ENCODE data around the gene PODNL1.

DNA sequence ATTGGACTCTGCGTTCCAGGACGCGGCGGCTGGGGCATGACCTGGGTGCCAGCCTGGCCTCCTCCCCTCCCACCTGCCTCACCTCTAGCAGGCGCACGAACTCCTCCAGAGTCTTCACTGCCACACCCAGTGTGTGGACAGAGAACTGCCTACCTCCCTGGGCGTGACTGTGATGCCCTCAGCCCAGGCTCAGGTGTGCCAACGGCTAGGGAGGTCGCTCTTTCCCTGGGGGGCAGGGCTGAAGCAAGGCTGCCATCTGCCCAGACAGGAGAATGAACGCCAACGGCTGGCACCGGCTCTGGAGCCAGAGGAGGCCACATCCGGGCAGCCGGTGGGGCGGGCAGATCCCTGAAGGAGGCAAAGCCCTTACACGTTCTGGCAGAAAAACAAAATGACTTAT lies 49.9 kb downstream of the PODNL1 start:
- TF ChIP-seq ATF3 (CRISPR knock-in tag; conservative IDR thresholded peaks at IDR 0.05) (no peak), CTCF (IDR thresholded peaks at IDR 0.05) (no peak), ZNF416 (CRISPR knock-in tag; IDR thresholded peaks at IDR 0.05) (no peak), ESRRA (CRISPR knock-in tag; IDR thresholded peaks at IDR 0.05; ENCODE audit: borderline replicate concordance) (no peak), NFATC4 (CRISPR knock-in tag; IDR thresholded peaks at IDR 0.05) (no peak), JAZF1 (CRISPR knock-in tag; IDR thresholded peaks at IDR 0.05) (no peak), HMGA2 (CRISPR knock-in tag; IDR thresholded peaks at IDR 0.05) (no peak)
- TF ChIP-seq, protein P1, sequence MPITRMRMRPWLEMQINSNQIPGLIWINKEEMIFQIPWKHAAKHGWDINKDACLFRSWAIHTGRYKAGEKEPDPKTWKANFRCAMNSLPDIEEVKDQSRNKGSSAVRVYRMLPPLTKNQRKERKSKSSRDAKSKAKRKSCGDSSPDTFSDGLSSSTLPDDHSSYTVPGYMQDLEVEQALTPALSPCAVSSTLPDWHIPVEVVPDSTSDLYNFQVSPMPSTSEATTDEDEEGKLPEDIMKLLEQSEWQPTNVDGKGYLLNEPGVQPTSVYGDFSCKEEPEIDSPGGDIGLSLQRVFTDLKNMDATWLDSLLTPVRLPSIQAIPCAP (CRISPR knock-in tag; IDR thresholded peaks at IDR 0.05): no peak
- TF ChIP-seq, protein P2, sequence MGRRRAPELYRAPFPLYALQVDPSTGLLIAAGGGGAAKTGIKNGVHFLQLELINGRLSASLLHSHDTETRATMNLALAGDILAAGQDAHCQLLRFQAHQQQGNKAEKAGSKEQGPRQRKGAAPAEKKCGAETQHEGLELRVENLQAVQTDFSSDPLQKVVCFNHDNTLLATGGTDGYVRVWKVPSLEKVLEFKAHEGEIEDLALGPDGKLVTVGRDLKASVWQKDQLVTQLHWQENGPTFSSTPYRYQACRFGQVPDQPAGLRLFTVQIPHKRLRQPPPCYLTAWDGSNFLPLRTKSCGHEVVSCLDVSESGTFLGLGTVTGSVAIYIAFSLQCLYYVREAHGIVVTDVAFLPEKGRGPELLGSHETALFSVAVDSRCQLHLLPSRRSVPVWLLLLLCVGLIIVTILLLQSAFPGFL (CRISPR knock-in tag; IDR thresholded peaks at IDR 0.05; ENCODE audit: borderline replicate concordance): no peak
- TF ChIP-seq, protein P3, sequence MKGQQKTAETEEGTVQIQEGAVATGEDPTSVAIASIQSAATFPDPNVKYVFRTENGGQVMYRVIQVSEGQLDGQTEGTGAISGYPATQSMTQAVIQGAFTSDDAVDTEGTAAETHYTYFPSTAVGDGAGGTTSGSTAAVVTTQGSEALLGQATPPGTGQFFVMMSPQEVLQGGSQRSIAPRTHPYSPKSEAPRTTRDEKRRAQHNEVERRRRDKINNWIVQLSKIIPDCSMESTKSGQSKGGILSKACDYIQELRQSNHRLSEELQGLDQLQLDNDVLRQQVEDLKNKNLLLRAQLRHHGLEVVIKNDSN (CRISPR knock-in tag; IDR thresholded peaks at IDR 0.05): no peak
